WTC11 (cell line): Measurements from ENCODE around the gene MARCHF10. TPM values are rescaled to one million over a fixed set of nuclear protein-coding genes. Genes with fewer than 3 reads are reported as not detected.
A peak's percentile ranks its signal among the peaks of the same experiment; 100 is the strongest.

Experiments used
- ATAC-seq: fragments of 200-7000 bp; cut with Tn5 transposase; 2 replicates; pipeline ENCODE4 v1.10.0; 2021; ENCODE audit warnings: mild to moderate bottlenecking, moderate library complexity
- CTCF ChIA-PET: fragments of 300-600 bp; sonication (Branson Sonifier 250); formaldehyde crosslinking; loops from one replicate; lab custom pipeline; 2021; ENCODE audit warnings: antibody characterized with exemption; lab: Charles Lee
- POLR2A ChIA-PET: fragments of 350-600 bp; sonication (Branson Sonifier 250); formaldehyde crosslinking; loops from one replicate; lab custom pipeline; 2021; ENCODE audit warnings: antibody characterized with exemption; lab: Charles Lee
- DNase-seq: peaks from one replicate; pipeline ENCODE4 v3.0.0; 2021; ENCODE audit warnings: low spot score
- H3K27ac Mint-ChIP-seq: 2 replicates; pipeline ENCODE4 v1.8.0; 2021; ENCODE audit warnings: mixed read lengths
- H3K27me3 Mint-ChIP-seq: 2 replicates; pipeline ENCODE4 v1.8.0; 2021; ENCODE audit warnings: low read depth, mild to moderate bottlenecking, moderate library complexity, mixed read lengths
- H3K36me3 Mint-ChIP-seq: 2 replicates; pipeline ENCODE4 v1.8.0; 2021; ENCODE audit warnings: mixed read lengths
- H3K4me1 Mint-ChIP-seq: 2 replicates; pipeline ENCODE4 v1.8.0; 2022; ENCODE audit warnings: mixed read lengths
- H3K4me3 Mint-ChIP-seq: 2 replicates; pipeline ENCODE4 v1.8.0; 2021; ENCODE audit warnings: mild to moderate bottlenecking, moderate library complexity, mixed read lengths
- H3K9me3 Mint-ChIP-seq: 2 replicates; pipeline ENCODE4 v1.8.0; 2021; ENCODE audit warnings: mixed read lengths
- AFF4 ChIP-seq: sonication (generic); formaldehyde crosslinking; IDR thresholded peaks from 2 replicates; pipeline ENCODE4 v1.8.1; 2023; ENCODE audit warnings: mild to moderate bottlenecking, missing genetic modification reagents, borderline replicate concordance
- ERG ChIP-seq: fragments of 250-450 bp; sonication (Bioruptor Pico); IDR thresholded peaks from 2 replicates; pipeline ENCODE4 v1.8.0; 2021; ENCODE audit warnings: mild to moderate bottlenecking
- FOXJ3 ChIP-seq: sonication (generic); formaldehyde crosslinking; IDR thresholded peaks from 2 replicates; pipeline ENCODE4 v1.9.0; 2021; ENCODE audit warnings: missing genetic modification reagents, mild to moderate bottlenecking, borderline replicate concordance
- FOXK1 ChIP-seq: sonication (generic); formaldehyde crosslinking; IDR thresholded peaks from 2 replicates; pipeline ENCODE4 v1.8.0; 2022; ENCODE audit warnings: mild to moderate bottlenecking, moderate library complexity, missing genetic modification reagents
- GABPB1 ChIP-seq: sonication (generic); formaldehyde crosslinking; IDR thresholded peaks from 2 replicates; pipeline ENCODE4 v1.8.1; 2023; ENCODE audit warnings: mild to moderate bottlenecking, missing genetic modification reagents
- MAX ChIP-seq: sonication (generic); formaldehyde crosslinking; IDR thresholded peaks from 2 replicates; pipeline ENCODE4 v1.8.0; 2022; ENCODE audit warnings: mild to moderate bottlenecking, missing genetic modification reagents
- MLX ChIP-seq: sonication (generic); formaldehyde crosslinking; IDR thresholded peaks from 2 replicates; pipeline ENCODE4 v1.8.1; 2023; ENCODE audit warnings: mild to moderate bottlenecking, missing genetic modification reagents, moderate library complexity
- NR1H2 ChIP-seq: sonication (generic); formaldehyde crosslinking; IDR thresholded peaks from 2 replicates; pipeline ENCODE4 v1.9.0; 2021; ENCODE audit warnings: mild to moderate bottlenecking, moderate library complexity, missing genetic modification reagents
- OVOL2 ChIP-seq: fragments of 250-450 bp; sonication (Bioruptor Pico); IDR thresholded peaks from 2 replicates; pipeline ENCODE4 v1.9.0; 2021; ENCODE audit warnings: mild to moderate bottlenecking, borderline replicate concordance
- PREB ChIP-seq: sonication (generic); formaldehyde crosslinking; IDR thresholded peaks from 2 replicates; pipeline ENCODE4 v1.8.1; 2022; ENCODE audit warnings: mild to moderate bottlenecking, missing genetic modification reagents, moderate library complexity, borderline replicate concordance
- STAT6 ChIP-seq: sonication (generic); formaldehyde crosslinking; conservative IDR thresholded peaks from 2 replicates; pipeline ENCODE4 v1.8.1; 2023; ENCODE audit warnings: mild to moderate bottlenecking, low read depth, missing genetic modification reagents, moderate library complexity
- ZBTB43 ChIP-seq: sonication (generic); formaldehyde crosslinking; IDR thresholded peaks from 2 replicates; pipeline ENCODE4 v1.8.1; 2023; ENCODE audit warnings: mild to moderate bottlenecking, missing genetic modification reagents
- ZNF121 ChIP-seq: sonication (generic); formaldehyde crosslinking; IDR thresholded peaks from 2 replicates; pipeline ENCODE4 v1.8.0; 2023; ENCODE audit warnings: missing genetic modification reagents
- ZNF671 ChIP-seq: fragments of 250-450 bp; sonication (Bioruptor Pico); IDR thresholded peaks from 2 replicates; pipeline ENCODE4 v1.8.0; 2021; ENCODE audit warnings: mild to moderate bottlenecking
- total RNA-seq: library from RNA; stranded (reverse); gene quantifications from 3 replicates; pipeline ENCODE4 v1.2.3, GENCODE V29; 2021

The MARCHF10 gene
- total RNA-seq, 1 experiment from 2014 or later = 1.0 TPM

- H3K36me3 Mint-ChIP-seq = peaks cover 20% of the 10 kb centered on the region
- ATAC-seq (no peak), DNase-seq (no peak)
- ChIA-PET POLR2A (no interaction called here), CTCF (no interaction called here)
- TF ChIP-seq OVOL2 (no peak), GABPB1 (CRISPR knock-in tag) (no peak), ZNF121 (CRISPR knock-in tag) (no peak), ERG (no peak), MAX (CRISPR knock-in tag) (0 out of 2 replicates have a peak, but pooled peaks have one; percentile 39), PREB (CRISPR knock-in tag) (no peak)
- peak overlapping the region; percentile 24 for H3K4me3 Mint-ChIP-seq
- peaks cover 15% of the 10 kb centered on the region for H3K27me3 Mint-ChIP-seq
- H3K4me1 Mint-ChIP-seq = peaks cover 39% of the 10 kb centered on the region
- H3K9me3 Mint-ChIP-seq = peaks cover 23% of the 10 kb centered on the region
- no peak overlapping the region for H3K27ac Mint-ChIP-seq
These were observed 100.7 kb downstream of the MARCHF10 start for GRCh38 chr17:62707425-62707739.

GRCh38 chr17:62706598-62707424 lies 101.3 kb downstream of the MARCHF10 start:
- H3K27me3 Mint-ChIP-seq = peaks cover 15% of the 10 kb centered on the region
- no peak for TF ChIP-seq NR1H2 (CRISPR knock-in tag)
- TF ChIP-seq MLX (CRISPR knock-in tag) = no peak
- no peak; the same call in 1 of the 2 replicates for TF ChIP-seq MAX (CRISPR knock-in tag)
- TF ChIP-seq FOXK1 = no peak
- TF ChIP-seq STAT6 (CRISPR knock-in tag) = no peak
- no peak for TF ChIP-seq ZBTB43 (CRISPR knock-in tag)
- no peak for TF ChIP-seq FOXJ3 (CRISPR knock-in tag)
- TF ChIP-seq AFF4 (CRISPR knock-in tag) = no peak
- no peak for TF ChIP-seq GABPB1 (CRISPR knock-in tag)
- no peak for TF ChIP-seq ZNF671 (CRISPR knock-in tag)
- TF ChIP-seq, all 79 proteins: peak for 0
- H3K4me3 Mint-ChIP-seq = peak overlapping the region; percentile 80
- ChIA-PET POLR2A (interaction anchor here (0.6 kb wide), 1 partner anchor 24 kb away, joined by 10 read pairs; no protein-coding TSS in a partner anchor), CTCF (interaction anchor here (0.9 to 1.8 kb wide), 4 partner anchors 14 to 262 kb away, joined by 3 to 7 read pairs (median 4); no protein-coding TSS in a partner anchor)
- H3K27ac Mint-ChIP-seq = no peak overlapping the region
- DNase-seq (no peak), ATAC-seq (no peak)
- H3K4me1 Mint-ChIP-seq = peaks cover 37% of the 10 kb centered on the region
- peaks cover 20% of the 10 kb centered on the region for H3K36me3 Mint-ChIP-seq
- peaks cover 23% of the 10 kb centered on the region for H3K9me3 Mint-ChIP-seq
